ENCODE data around the gene KRTAP2-2. TPM values are rescaled to one million over a fixed set of nuclear protein-coding genes. Genes with fewer than 3 reads are reported as not detected.

The KRTAP2-2 gene
- total and polyA plus RNA-seq, 2 of the 8 experiments (the other 6 are each of a cell fraction or from before 2014, with no cell fraction given), result not detected

- no peak overlapping the region for H3K27ac ChIP-seq (ENCODE audit: low read depth, low read length)
- FAIRE-seq, result no peak
- no peak overlapping the region for H3K4me2 ChIP-seq (ENCODE audit: insufficient read depth in 1 of 2, low read depth in 2 of 2, low read length in 2 of 2)
- ChIA-PET POLR2A (ENCODE audit: partially characterized antibody) (no interaction called here), CTCF (ENCODE audit: partially characterized antibody) (no interaction called here)
- DNase-seq (ENCODE audit: low read depth in 1 of 2, low spot score in 2 of 2), result no peak
- H2BK120ac ChIP-seq (replicated peaks; ENCODE audit: low read depth, low read length), result no peak overlapping the region
- H2BK5ac ChIP-seq (ENCODE audit: low read depth, low read length), result no peak overlapping the region
- H2BK12ac ChIP-seq (ENCODE audit: low read depth, low read length), result no peak overlapping the region
- no peak overlapping the region for H3K14ac ChIP-seq (ENCODE audit: insufficient read length)
- H3K79me1 ChIP-seq (ENCODE audit: low read depth, low read length), result no peaks in the 10 kb centered on the region
- H3K79me2 ChIP-seq (ENCODE audit: control insufficient read depth in 1 of 2, insufficient read depth in 2 of 2, low read length in 2 of 2), result no peaks in the 10 kb centered on the region
- no peak overlapping the region for H4K5ac ChIP-seq (ENCODE audit: insufficient read length, low read depth, low read length)
- no peak overlapping the region for H2BK15ac ChIP-seq (ENCODE audit: low read length)
- H2BK20ac ChIP-seq (ENCODE audit: low read length), result no peak overlapping the region
- H3K4ac ChIP-seq (replicated peaks; ENCODE audit: insufficient read length, low read depth, low read length), result no peak overlapping the region
- no peaks in the 10 kb centered on the region for H3K23me2 ChIP-seq (ENCODE audit: low read depth, low read length)
- no peak overlapping the region for H3K56ac ChIP-seq (replicated peaks; ENCODE audit: insufficient read length, low read depth, low read length)
- no peaks in the 10 kb centered on the region for H3K9me3 ChIP-seq (ENCODE audit: insufficient read depth in 2 of 2, low read depth in 1 of 2, low read length in 1 of 2)
- no peak overlapping the region for H3K4me3 ChIP-seq (ENCODE audit: extremely low read depth in 1 of 4, insufficient read depth in 2 of 4, low read depth in 3 of 4, low read length in 4 of 4)
- H4K8ac ChIP-seq (ENCODE audit: extremely low read depth, insufficient read depth, low read length), result no peak overlapping the region
- H3K4me1 ChIP-seq (replicated peaks in 1 of 4; ENCODE audit: control insufficient read depth in 3 of 4, insufficient read depth in 4 of 4, low read length in 3 of 4), result no peaks in the 10 kb centered on the region
- H2AK5ac ChIP-seq (ENCODE audit: low read depth, low read length), result no peak overlapping the region
- no peak overlapping the region for H3K9ac ChIP-seq (replicated peaks in 1 of 4; ENCODE audit: extremely low read depth in 1 of 4, low read depth in 3 of 4, low read length in 3 of 4)
- no peaks in the 10 kb centered on the region for H3K27me3 ChIP-seq (replicated peaks in 1 of 4; ENCODE audit: control insufficient read depth in 3 of 4, extremely low read depth in 1 of 4, insufficient read depth in 3 of 4, low read length in 3 of 4)
- H3K18ac ChIP-seq (ENCODE audit: extremely low read depth, low read length), result no peak overlapping the region
- H3K36me3 ChIP-seq (ENCODE audit: control insufficient read depth in 2 of 4, insufficient read depth in 4 of 4, low read length in 3 of 4), result no peaks in the 10 kb centered on the region
- no peaks in the 10 kb centered on the region for H4K20me1 ChIP-seq (replicated peaks in 1 of 2; ENCODE audit: control insufficient read depth in 1 of 2, insufficient read depth in 2 of 2, low read length in 2 of 2)
- no peak overlapping the region for H2AFZ ChIP-seq (ENCODE audit: low read length)
- WGBS, 2 experiments (ENCODE audit: extremely low coverage in 1 of 2, insufficient coverage in 1 of 2, insufficient read length in 1 of 2, insufficient replicate concordance in 2 of 2, low coverage in 1 of 2, low lambda C conversion rate in 2 of 2, missing lambda C conversion rate in 1 of 2), result 82% methylated on average over 3 of the region's 3 CpGs; no CpG with 5 or more reads in 1 of the 2 experiments
- no peak overlapping the region for H4K91ac ChIP-seq (replicated peaks; ENCODE audit: insufficient read length, low read length)
- H3K23ac ChIP-seq (ENCODE audit: insufficient read length), result no peak overlapping the region
- TF ChIP-seq SP1 (IDR thresholded peaks at IDR 0.05; ENCODE audit: low read depth, low read length) (no peak), ATF3 (IDR thresholded peaks at IDR 0.05; ENCODE audit: insufficient read depth, low read depth, low read length) (no peak), NANOG (IDR thresholded peaks at IDR 0.05; ENCODE audit: insufficient read depth, low read depth, low read length, poor library complexity, severe bottlenecking) (no peak), CREB1 (IDR thresholded peaks at IDR 0.05) (no peak), FOSL1 (IDR thresholded peaks at IDR 0.05; ENCODE audit: insufficient read depth, low read depth, low read length) (no peak), ASH2L (IDR thresholded peaks at IDR 0.05; ENCODE audit: low read length) (no peak), RXRA (IDR thresholded peaks at IDR 0.05; ENCODE audit: insufficient read depth, low read depth, low read length) (no peak), RFX5 (IDR thresholded peaks at IDR 0.05; ENCODE audit: borderline replicate concordance, low read depth, low read length) (no peak), SRF (IDR thresholded peaks at IDR 0.05; ENCODE audit: low read depth, low read length) (no peak), CHD2 (IDR thresholded peaks at IDR 0.05; ENCODE audit: low read length) (no peak), PHF8 (conservative IDR thresholded peaks at IDR 0.05; ENCODE audit: low read depth, low read length) (no peak), BRCA1 (IDR thresholded peaks at IDR 0.05; ENCODE audit: low read depth, low read length) (no peak)
- TF ChIP-seq, protein P1, sequence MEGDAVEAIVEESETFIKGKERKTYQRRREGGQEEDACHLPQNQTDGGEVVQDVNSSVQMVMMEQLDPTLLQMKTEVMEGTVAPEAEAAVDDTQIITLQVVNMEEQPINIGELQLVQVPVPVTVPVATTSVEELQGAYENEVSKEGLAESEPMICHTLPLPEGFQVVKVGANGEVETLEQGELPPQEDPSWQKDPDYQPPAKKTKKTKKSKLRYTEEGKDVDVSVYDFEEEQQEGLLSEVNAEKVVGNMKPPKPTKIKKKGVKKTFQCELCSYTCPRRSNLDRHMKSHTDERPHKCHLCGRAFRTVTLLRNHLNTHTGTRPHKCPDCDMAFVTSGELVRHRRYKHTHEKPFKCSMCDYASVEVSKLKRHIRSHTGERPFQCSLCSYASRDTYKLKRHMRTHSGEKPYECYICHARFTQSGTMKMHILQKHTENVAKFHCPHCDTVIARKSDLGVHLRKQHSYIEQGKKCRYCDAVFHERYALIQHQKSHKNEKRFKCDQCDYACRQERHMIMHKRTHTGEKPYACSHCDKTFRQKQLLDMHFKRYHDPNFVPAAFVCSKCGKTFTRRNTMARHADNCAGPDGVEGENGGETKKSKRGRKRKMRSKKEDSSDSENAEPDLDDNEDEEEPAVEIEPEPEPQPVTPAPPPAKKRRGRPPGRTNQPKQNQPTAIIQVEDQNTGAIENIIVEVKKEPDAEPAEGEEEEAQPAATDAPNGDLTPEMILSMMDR (IDR thresholded peaks at IDR 0.05; ENCODE audit: control extremely low read depth in 1 of 3, insufficient read depth in 1 of 3, low read depth in 1 of 3, low read length in 3 of 3), result no peak
Measured at GRCh38 chr17:41069031-41069430, 14.0 kb upstream of the KRTAP2-2 start.

Measured in H1 (cell line).